Liver (tissue), 9 donors: ENCODE data around the gene SNAP47. TPM values are rescaled to one million over a fixed set of nuclear protein-coding genes. Genes with fewer than 3 reads are reported as not detected.

ENCODE experiments used
- DNase-seq: peaks from one replicate; pipeline ENCODE4 v3.0.0-alpha.2; 2017; ENCODE audit warnings: low spot score
- H3K27ac ChIP-seq, 2 donors: one replicate each; pipeline ENCODE4 v1.7.0; 2013; ENCODE audit warnings: inconsistent platforms in 2 of 2, low read length in 2 of 2, control low read depth in 1 of 2, low read depth in 1 of 2, mild to moderate bottlenecking in 1 of 2
- H3K27me3 ChIP-seq, 4 donors: one replicate each; pipeline versions ENCODE4 v1.6.1 to v1.7.0; 2013; ENCODE audit warnings: low read length in 3 of 4, inconsistent platforms in 1 of 4, mild to moderate bottlenecking in 1 of 4, moderate library complexity in 1 of 4; ENCODE audit not compliant: control insufficient read depth in 4 of 4, insufficient read depth in 4 of 4
- H3K36me3 ChIP-seq, 4 donors: one replicate each; pipeline versions ENCODE4 v1.6.1 to v1.7.0; 2013; ENCODE audit warnings: low read length in 3 of 4, mild to moderate bottlenecking in 3 of 4, low read depth in 1 of 4, moderate library complexity in 1 of 4; ENCODE audit not compliant: control insufficient read depth in 4 of 4, insufficient read depth in 3 of 4
- H3K4me1 ChIP-seq, 4 donors: one replicate each; pipeline versions ENCODE4 v1.6.1 to v1.7.0; 2013; ENCODE audit warnings: low read length in 3 of 4, mild to moderate bottlenecking in 3 of 4, moderate library complexity in 1 of 4; ENCODE audit not compliant: control insufficient read depth in 4 of 4, insufficient read depth in 4 of 4
- H3K4me3 ChIP-seq, 3 donors: one replicate each; pipeline versions ENCODE4 v1.6.1 to v1.7.0; 2013; ENCODE audit warnings: low read length in 3 of 3, control low read depth in 1 of 3, low read depth in 1 of 3, mild to moderate bottlenecking in 1 of 3
- H3K9ac ChIP-seq, 2 donors: one replicate each; pipeline ENCODE4 v1.7.0; 2013; ENCODE audit warnings: low read length in 2 of 2, mild to moderate bottlenecking in 2 of 2, moderate library complexity in 2 of 2, control low read depth in 1 of 2, low read depth in 1 of 2
- H3K9me3 ChIP-seq, 4 donors: one replicate each; pipeline versions ENCODE4 v1.6.1 to v1.7.0; 2013; ENCODE audit warnings: low read length in 3 of 4; ENCODE audit not compliant: control insufficient read depth in 4 of 4
- ATF3 ChIP-seq: IDR thresholded peaks from 2 replicates; pipeline ENCODE4 v1.6.1; 2016; ENCODE audit warnings: antibody characterized with exemption
- EGR1 ChIP-seq, 2 donors: IDR thresholded peaks; 2 replicates each; pipeline ENCODE4 v1.6.1; 2016 to 2018; ENCODE audit warnings: antibody characterized with exemption in 2 of 2, low read depth in 2 of 2
- FOXA1 ChIP-seq: IDR thresholded peaks from 2 replicates; pipeline ENCODE4 v1.6.1; 2016; ENCODE audit warnings: antibody characterized with exemption
- HNF4G ChIP-seq: IDR thresholded peaks from 2 replicates; pipeline ENCODE4 v1.6.1; 2016; ENCODE audit warnings: antibody characterized with exemption
- JUND ChIP-seq, 2 donors: IDR thresholded peaks; 2 replicates each; pipeline ENCODE4 v1.6.1; 2016; ENCODE audit warnings: antibody characterized with exemption in 2 of 2
- NR2F2 ChIP-seq: IDR thresholded peaks from 2 replicates; pipeline ENCODE4 v1.6.1; 2016; ENCODE audit warnings: antibody characterized with exemption
- RAD21 ChIP-seq, 2 donors: IDR thresholded peaks; 2 replicates each; pipeline ENCODE4 v1.6.1; 2016; ENCODE audit warnings: antibody characterized with exemption in 2 of 2, mild to moderate bottlenecking in 2 of 2
- REST ChIP-seq: IDR thresholded peaks from 2 replicates; pipeline ENCODE4 v1.6.1; 2016; ENCODE audit warnings: antibody characterized with exemption, mild to moderate bottlenecking
- SP1 ChIP-seq: IDR thresholded peaks from 2 replicates; pipeline ENCODE4 v1.6.1; 2018; ENCODE audit warnings: antibody characterized with exemption, mild to moderate bottlenecking
- YY1 ChIP-seq: IDR thresholded peaks from 2 replicates; pipeline ENCODE4 v1.6.1; 2016; ENCODE audit warnings: antibody characterized with exemption, mild to moderate bottlenecking
- WGBS: extraction: QIAGEN DNeasy Blood & Tissue Kit; methylation state at CpG from one replicate; pipeline ENCODE4 v1.1.7; 2013; 5-methylcytosine and 5-hydroxymethylcytosine counted together
- polyA plus RNA-seq, 2 donors: library from polyadenylated mRNA; stranded (reverse) in 1 of 2; unstranded in 1 of 2; fragments of 200-250 nt in 1 of 2; fragments of >200 nt in 1 of 2; fragmentation: Nextera tagmentation in 1 of 2; extraction: Ambion mirVana in 1 of 2; gene quantifications; one replicate each; pipeline versions ENCODE4 v1.2.1 to v1.2.3, GENCODE V29; 2013 to 2015
- total RNA-seq, 2 donors: library from RNA; depleted of rRNA; stranded (reverse); fragments of >200 nt; gene quantifications; one replicate each; pipeline ENCODE4 v1.2.3, GENCODE V29; 2014
- donor health status: healthy.
- donor health status: healthy.
- donor health status: healthy.
- donor health status: healthy.
- donor health status: healthy.

Gene SNAP47
- total and polyA plus RNA-seq, 4 donors = 15.3 to 23.3 (median 16.3) TPM

GRCh38 chr1:227766015-227766634 lies 30.9 kb downstream of the SNAP47 start:
- H3K36me3 ChIP-seq = peaks cover 8 to 33% (median 18%) of the 10 kb centered on the region in 4 donors
- peaks cover 1 to 15% (median 11%) of the 10 kb centered on the region in 4 donors for H3K4me1 ChIP-seq
- TF ChIP-seq FOXA1 = no peak
- no peak for TF ChIP-seq ATF3
- TF ChIP-seq NR2F2 = no peak
- no peaks in the 10 kb centered on the region for H3K27me3 ChIP-seq
- WGBS = 75% methylated on average over 17 of the region's 17 CpGs
- H3K27ac ChIP-seq = no peak overlapping the region
- H3K9me3 ChIP-seq = no peaks in the 10 kb centered on the region
- H3K4me3 ChIP-seq = no peak overlapping the region
- H3K9ac ChIP-seq = no peak overlapping the region
- no peak for DNase-seq

GRCh38 chr1:227766653-227767277 lies 31.5 kb downstream of the SNAP47 start:
- Histone ChIP-seq H3K4me1 (peaks cover 0 to 9% (median 5%) of the 10 kb centered on the region in 4 donors), H3K4me3 (no peak overlapping the region), H3K9me3 (no peaks in the 10 kb centered on the region), H3K27ac (no peak overlapping the region), H3K9ac (no peak overlapping the region), H3K36me3 (peaks cover 6 to 35% (median 15%) of the 10 kb centered on the region in 4 donors), H3K27me3 (no peaks in the 10 kb centered on the region)
- WGBS = 81% methylated on average over 19 of the region's 19 CpGs
- no peak for DNase-seq
- TF ChIP-seq EGR1 (IDR thresholded peaks at IDR 0.05; ENCODE audit: low read depth in 2 of 2) (no peak), YY1 (no peak), HNF4G (no peak), REST (no peak), SP1 (no peak), RAD21 (IDR thresholded peaks at IDR 0.05) (no peak), FOXA1 (no peak), ATF3 (no peak), NR2F2 (no peak)

- no peaks in the 10 kb centered on the region for H3K27me3 ChIP-seq
- no peak overlapping the region for H3K27ac ChIP-seq
- no peaks in the 10 kb centered on the region for H3K9me3 ChIP-seq
- peaks cover 6 to 38% (median 16%) of the 10 kb centered on the region in 4 donors for H3K36me3 ChIP-seq
- DNase-seq = no peak
- TF ChIP-seq NR2F2 (no peak), RAD21 (IDR thresholded peaks at IDR 0.05) (no peak), JUND (IDR thresholded peaks at IDR 0.05) (no peak), REST (no peak), EGR1 (IDR thresholded peaks at IDR 0.05; ENCODE audit: low read depth in 2 of 2) (no peak), HNF4G (no peak)
- peaks cover 0 to 3% (median under 1%) of the 10 kb centered on the region in 4 donors for H3K4me1 ChIP-seq
- no peak overlapping the region for H3K9ac ChIP-seq
- 85% methylated on average over 6 of the region's 6 CpGs for WGBS
- H3K4me3 ChIP-seq = no peak overlapping the region
Observed at GRCh38 chr1:227767401-227768124, 32.3 kb downstream of the SNAP47 start.
